HG02571 (cell line): Measurements from ENCODE around the gene ADAM12.

Experiments used
- ATAC-seq: cut with Tn5 transposase; IDR thresholded peaks from one replicate; pipeline ENCODE4 v1.9.1; 2021; ENCODE audit warnings: mild to moderate bottlenecking, moderate library complexity; ENCODE audit not compliant: unreplicated experiment

The ADAM12 gene

GRCh38 chr10:126387931-126388911 is at the start of gene ADAM12:
TSS of gene ADAM12 (minus strand) at chr10:126388477. CDS start at chr10:126388145, 332 bp downstream.
- no peak for ATAC-seq

- ATAC-seq: no peak
Observed at GRCh38 chr10:126437635-126438406, 49.5 kb upstream of the ADAM12 start.

- ATAC-seq: no peak
Observed at GRCh38 chr10:126434235-126434634, 46.0 kb upstream of the ADAM12 start.

GRCh38 chr10:126433351-126433750 is 45.1 kb upstream of the ADAM12 start:
- ATAC-seq: no peak

GRCh38 chr10:126432507-126432906 is 44.2 kb upstream of the ADAM12 start:
- no peak for ATAC-seq

GRCh38 chr10:126431816-126432215 is 43.5 kb upstream of the ADAM12 start:
- no peak for ATAC-seq

GRCh38 chr10:126430512-126430911 is 42.2 kb upstream of the ADAM12 start:
- no peak for ATAC-seq

- no peak for ATAC-seq
Observed at GRCh38 chr10:126429275-126429674, 41.0 kb upstream of the ADAM12 start.

- ATAC-seq: no peak
Observed at GRCh38 chr10:126425489-126426065, 37.3 kb upstream of the ADAM12 start.

GRCh38 chr10:126425032-126425431 is 36.8 kb upstream of the ADAM12 start:
- no peak for ATAC-seq

- no peak for ATAC-seq
Observed at GRCh38 chr10:126423732-126424491, 35.6 kb upstream of the ADAM12 start.

GRCh38 chr10:126422567-126422966 is 34.3 kb upstream of the ADAM12 start:
- no peak for ATAC-seq

- no peak for ATAC-seq
Observed at GRCh38 chr10:126421756-126422256, 33.5 kb upstream of the ADAM12 start.

GRCh38 chr10:126420567-126421300 is 32.5 kb upstream of the ADAM12 start:
- ATAC-seq: no peak

GRCh38 chr10:126417220-126417825 is 29.0 kb upstream of the ADAM12 start:
- no peak for ATAC-seq

GRCh38 chr10:126409821-126410220 is 21.5 kb upstream of the ADAM12 start:
- no peak for ATAC-seq

GRCh38 chr10:126408953-126409641 is 20.8 kb upstream of the ADAM12 start:
- no peak for ATAC-seq

GRCh38 chr10:126407831-126408230 is 19.6 kb upstream of the ADAM12 start:
- ATAC-seq: no peak
